Stimulated activated CD4-positive, alpha-beta T cell treated with anti-CD3 and anti-CD28 coated beads, Interleukin-2, amount 100 ng/mL, for 4 hours (primary cell): ENCODE data around the gene SPATA31C1.
"Not testable (repeated sequence)": the region's sequence is repeated elsewhere in the genome, so short reads cannot be mapped to it uniquely, and the experiment has no call there.

Experiments used
- DNase-seq: peaks from one replicate; pipeline ENCODE4 v3.0.0-alpha.2; 2020; ENCODE audit warnings: low read depth

Gene SPATA31C1

GRCh38 chr9:87886933-87887505 is 30.7 kb upstream of the SPATA31C1 start:
- DNase-seq = no peak

- no peak for DNase-seq
Observed at GRCh38 chr9:87887661-87888480, 29.9 kb upstream of the SPATA31C1 start.

GRCh38 chr9:87888501-87888900 is 29.3 kb upstream of the SPATA31C1 start:
- DNase-seq = no peak

- no peak for DNase-seq
Observed at GRCh38 chr9:87889065-87889881, 28.5 kb upstream of the SPATA31C1 start.

- no peak for DNase-seq
Observed at GRCh38 chr9:87889882-87890252, 27.9 kb upstream of the SPATA31C1 start.

GRCh38 chr9:87890837-87891236 is 26.9 kb upstream of the SPATA31C1 start:
- DNase-seq = no peak

GRCh38 chr9:87891754-87892153 is 26.0 kb upstream of the SPATA31C1 start:
- no peak for DNase-seq

- no peak for DNase-seq
Observed at GRCh38 chr9:87892956-87893355, 24.8 kb upstream of the SPATA31C1 start.

GRCh38 chr9:87894998-87895625 is 22.6 kb upstream of the SPATA31C1 start:
- no peak for DNase-seq

GRCh38 chr9:87896891-87897290 is 20.9 kb upstream of the SPATA31C1 start:
- DNase-seq = no peak

GRCh38 chr9:87898151-87898550 is 19.6 kb upstream of the SPATA31C1 start:
- no peak for DNase-seq

- not testable (repeated sequence) for DNase-seq
Observed at GRCh38 chr9:87902371-87902770, 15.4 kb upstream of the SPATA31C1 start.

- no peak for DNase-seq
Observed at GRCh38 chr9:87909310-87910041, 8.3 kb upstream of the SPATA31C1 start.

- DNase-seq = no peak
Observed at GRCh38 chr9:87910821-87911220, 6.9 kb upstream of the SPATA31C1 start.

- DNase-seq = not testable (repeated sequence)
Observed at GRCh38 chr9:87919013-87919412, 1.3 kb downstream of the SPATA31C1 start.

GRCh38 chr9:87921561-87921960 is 3.8 kb downstream of the SPATA31C1 start:
- DNase-seq = not testable (repeated sequence)

GRCh38 chr9:87923012-87923411 is 5.2 kb downstream of the SPATA31C1 start:
- not testable (repeated sequence) for DNase-seq

GRCh38 chr9:87924851-87925250 is 7.1 kb downstream of the SPATA31C1 start:
- not testable (repeated sequence) for DNase-seq

GRCh38 chr9:87929152-87929551 is 11.4 kb downstream of the SPATA31C1 start:
- DNase-seq = not testable (repeated sequence)

GRCh38 chr9:87934444-87934843 is 16.7 kb downstream of the SPATA31C1 start:
- DNase-seq = not testable (repeated sequence)

- not testable (repeated sequence) for DNase-seq
Observed at GRCh38 chr9:87937352-87937751, 19.6 kb downstream of the SPATA31C1 start.

GRCh38 chr9:87937918-87938317 is 20.2 kb downstream of the SPATA31C1 start:
- DNase-seq = not testable (repeated sequence)
